Measurements from ENCODE around the gene DDX19B.
"Not testable (repeated sequence)": the region's sequence is repeated elsewhere in the genome, so short reads cannot be mapped to it uniquely, and the experiment has no call there.

The DDX19B gene

DNA sequence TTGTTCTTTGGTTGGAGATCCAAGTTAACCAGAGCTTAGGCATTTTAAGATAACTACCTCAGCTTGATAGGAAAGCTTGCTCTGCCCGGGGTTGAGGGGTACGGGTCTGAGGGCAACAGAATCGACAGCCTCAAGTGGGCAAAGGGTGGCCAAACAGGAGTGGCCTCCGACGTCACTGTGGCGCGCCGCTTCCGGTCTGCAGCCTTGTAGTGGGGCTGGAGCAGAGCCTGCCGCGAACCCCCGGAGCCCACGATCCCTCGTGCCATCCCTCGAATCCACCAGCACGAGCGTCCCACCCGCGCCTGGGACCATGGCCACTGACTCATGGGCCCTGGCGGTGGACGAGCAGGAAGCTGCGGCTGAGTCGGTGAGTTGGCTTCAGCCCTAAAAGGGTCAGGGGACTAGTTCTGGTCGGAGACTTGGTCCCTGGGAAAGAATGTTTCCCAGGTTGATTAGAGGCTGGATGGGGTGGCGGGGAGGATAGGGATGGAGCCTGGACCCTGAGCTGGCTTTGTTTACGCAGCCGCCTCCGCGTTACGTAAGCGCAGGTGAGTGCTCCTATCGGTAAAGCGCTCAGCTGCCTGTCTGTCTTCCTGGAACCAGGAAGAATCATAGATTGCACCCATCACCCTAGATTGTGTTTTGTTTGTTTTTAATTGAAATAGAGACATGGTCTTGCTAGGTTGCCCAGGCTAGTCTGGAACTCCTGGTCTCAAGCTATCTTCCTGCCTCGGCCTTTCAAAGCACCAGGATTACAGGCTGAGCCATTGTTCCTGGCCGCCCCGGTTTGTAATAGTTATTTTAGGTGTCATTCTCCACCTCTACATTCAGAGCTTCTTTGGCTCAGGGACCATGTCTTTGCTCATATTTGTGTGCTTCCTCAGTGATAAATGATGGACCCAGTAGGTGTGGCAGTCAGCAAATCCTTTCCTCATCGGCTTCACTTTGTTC is at the start of gene DDX19B:
TSS of gene DDX19B (plus strand) at position 199 of the 951 bp plus-strand sequence. CDS start at position 311, 112 bp downstream.
- peak; percentile 44 to 51 for DNase-seq

DNA sequence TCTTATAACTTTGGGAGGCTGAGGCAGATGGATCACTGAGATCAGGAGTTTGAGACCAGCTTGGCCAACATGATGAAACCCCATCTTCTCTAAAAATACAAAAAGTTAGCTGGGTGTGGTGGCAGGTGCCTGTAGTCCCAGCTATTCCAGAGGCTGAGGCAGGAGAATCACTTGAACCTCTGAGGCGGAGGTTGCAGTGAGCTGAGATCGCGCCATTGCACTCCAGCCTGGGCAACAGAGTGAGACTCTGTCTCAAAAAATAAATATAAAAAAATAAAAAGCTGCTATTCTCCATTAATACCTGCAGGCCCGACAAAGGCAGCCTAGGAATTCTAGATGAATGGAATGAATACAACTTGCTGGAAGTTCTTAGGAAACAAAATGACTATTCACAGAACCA is 49.3 kb upstream of the DDX19B start:
- not testable (repeated sequence) for DNase-seq

DNA sequence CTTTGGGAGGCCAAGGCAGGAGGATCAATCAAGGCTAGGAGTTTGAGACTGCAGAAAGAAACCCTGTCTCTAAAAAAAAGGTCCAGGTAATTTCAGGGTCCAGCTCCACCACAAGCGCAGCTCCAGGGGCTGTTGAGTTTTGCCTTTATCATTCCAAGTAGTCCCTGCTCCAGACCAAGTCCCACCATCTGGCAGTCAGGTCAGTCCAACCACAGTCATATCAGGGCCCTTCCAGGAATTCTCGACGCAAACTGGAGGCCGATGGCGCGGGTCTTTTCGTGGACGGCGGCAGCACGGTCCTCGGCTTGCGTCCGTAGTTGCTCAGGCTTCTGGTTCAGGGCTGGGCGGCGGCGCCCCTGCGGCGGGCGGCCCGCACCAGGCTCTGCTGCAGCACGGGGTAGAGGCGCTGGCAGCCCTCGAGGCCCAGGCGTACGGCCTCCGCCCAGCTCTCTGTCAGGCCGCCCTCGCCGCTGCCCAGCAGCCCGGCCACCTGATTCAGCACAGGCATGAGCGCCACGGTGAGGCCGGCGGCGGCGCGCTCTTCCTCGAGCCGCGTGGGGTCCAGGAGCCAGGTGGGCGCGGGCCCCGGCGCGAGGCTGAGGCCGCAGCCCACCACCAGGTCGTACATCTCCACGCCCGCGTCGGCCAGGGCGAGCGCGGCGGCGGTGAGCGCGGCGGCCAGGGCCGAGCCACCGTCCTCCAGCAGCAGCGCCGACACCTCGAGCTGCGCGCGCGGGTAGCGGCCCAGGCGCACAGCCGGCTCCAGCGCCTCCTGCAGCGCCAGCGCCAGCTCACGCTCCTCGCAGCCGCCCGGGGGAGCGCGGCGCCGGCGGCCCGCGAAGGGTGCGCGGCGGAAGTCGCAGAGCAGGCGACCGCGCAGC is 48.0 kb upstream of the DDX19B start:
- peak in 1 of 2 donors; percentile 38 for DNase-seq

DNA sequence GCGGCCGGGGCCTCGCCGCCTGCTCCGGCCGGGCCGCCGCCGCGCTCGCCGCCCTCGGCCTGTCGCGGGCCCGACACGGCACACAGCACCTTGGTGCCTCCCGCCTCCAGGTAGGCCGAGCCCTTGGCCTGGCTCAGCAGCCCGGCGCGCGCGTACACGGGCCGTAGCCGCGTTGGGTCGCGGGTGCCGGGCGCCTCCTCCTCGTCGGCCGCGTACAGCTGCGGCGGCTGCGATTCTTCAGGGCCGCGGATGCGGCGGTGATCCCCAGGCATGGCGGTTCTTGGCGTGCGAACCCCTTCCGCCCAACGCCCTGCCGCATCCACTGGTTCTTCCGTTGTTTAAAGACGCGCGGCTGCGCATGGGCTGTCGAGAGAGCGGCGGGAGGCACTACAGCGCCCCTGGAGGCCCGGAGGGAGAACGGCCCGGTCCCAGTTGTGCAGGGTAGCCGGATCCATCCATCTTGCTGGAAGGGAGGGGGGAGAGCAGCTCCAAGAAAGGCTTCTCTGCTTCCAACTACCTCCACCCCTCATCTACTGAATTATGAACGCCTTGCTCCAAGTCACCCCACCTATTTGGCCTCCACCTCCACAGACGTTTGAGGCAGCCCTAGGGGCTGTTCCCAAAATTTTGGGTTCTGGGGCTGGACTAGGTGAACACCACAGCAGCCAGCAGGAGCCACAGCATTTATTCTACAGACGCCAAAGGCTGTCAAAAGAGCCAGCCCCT is 47.2 kb upstream of the DDX19B start, which contains the start of gene EXOSC6:
TSS of gene EXOSC6 (minus strand) at position 312 of the 726 bp plus-strand sequence. CDS start at position 272, 40 bp downstream.
- DNase-seq, result peak; percentile 87 to 90

DNA sequence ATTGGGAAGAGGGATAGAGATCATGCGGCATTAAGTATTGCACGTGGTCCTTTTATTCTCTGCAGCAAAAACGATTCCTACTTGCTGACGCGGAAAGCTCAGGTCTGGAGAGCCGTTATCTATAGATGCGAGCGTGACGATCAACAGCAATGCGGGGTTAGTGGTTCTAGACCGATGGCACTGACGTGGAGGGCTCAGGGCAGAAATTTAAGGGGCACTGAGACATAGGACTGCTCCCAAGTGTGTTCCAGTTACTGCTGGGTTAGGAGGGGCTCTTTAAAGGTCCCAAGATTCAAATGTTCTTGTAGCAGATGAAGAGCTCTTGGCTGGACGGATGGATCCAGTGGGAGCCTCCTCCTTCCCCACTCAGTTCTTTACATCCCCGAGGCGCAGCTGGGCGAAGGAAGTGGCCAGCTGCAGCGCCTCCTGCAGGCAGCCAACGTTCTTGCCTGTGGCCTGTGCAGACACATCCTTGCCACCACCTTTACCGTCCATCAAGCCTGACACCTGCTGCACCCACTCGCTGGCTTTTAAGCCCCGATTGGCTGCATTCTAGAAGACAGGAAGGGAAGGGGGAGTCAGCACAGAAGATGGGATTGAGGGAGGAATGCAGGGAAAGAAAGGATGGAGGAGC is 46.5 kb upstream of the DDX19B start:
- no peak for DNase-seq

DNA sequence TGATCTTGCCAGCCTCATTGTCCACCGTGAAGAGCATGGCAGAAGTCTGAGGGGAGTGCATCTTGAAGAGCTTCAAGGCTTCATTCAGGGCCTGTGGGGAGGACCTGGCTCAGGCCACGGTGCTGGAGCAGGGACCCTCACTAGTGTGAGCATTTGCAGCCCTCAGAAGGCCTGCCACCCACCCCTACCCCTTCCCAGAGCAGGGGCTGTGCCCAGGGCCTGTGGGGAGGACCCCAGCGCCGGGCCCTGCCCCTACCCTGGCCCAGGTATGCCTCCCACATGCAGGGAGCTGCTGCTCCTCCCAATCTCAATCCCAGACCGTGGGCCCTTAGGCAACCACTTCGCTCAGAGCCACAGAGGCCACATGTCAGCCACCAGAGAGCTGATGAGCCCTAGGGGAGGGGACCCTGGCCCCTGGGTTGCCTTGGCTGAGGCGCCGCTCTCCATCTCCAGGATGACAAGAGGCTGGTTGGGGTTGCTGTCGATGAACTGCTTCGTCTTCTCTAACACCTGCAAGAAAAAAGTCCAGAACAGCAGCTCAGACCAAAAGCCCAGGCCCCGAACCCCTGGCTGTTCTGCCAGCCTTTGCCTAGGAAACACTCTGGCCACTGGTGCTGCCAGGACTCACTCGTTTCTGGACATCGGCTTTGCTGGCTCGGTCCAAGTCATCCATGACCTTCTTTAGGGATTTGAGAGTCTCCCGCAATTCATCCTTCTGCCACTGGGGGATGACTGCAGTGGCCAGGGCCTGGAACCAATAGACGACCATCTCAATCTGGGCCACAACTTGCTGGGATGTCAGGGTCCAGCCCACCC is 45.5 kb upstream of the DDX19B start:
- DNase-seq, result peak; percentile 23 to 29

DNA sequence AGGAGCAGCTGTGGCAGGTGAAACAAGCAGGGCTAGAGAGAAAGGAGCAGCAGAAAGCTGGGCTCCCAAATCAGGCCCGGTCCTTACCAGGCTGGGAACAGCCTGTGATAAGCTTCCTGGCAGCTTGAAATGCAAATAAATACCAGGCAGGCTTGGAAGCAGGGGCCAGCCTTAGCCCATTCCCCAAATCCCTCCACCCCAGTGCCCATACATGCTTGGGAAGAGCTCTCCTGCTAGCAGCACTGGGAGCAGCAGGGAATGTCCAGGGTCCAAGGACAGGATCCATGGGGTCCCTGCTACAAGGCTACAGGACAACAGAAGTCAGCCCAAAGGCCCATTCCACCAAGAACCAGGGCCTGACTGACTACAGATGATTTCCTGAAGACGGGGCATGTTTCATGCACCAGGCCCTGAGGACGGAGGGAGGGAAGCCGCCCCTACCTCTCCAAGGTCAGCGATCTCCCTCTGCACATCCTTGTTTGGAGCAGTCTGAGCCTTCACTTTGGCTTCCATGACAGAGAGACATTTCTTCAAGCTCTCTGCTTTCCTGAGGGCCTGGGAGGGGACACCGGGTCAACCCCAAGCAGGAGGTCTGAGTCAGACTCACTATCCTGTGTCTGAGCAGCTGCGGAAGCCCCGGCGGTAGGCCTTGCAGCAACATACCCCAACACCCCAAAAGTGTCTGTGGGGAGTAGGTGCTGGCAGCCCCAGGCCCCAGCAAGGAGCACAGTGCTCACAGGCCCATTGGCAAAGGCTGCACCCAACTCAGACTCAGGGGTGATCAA is 44.6 kb upstream of the DDX19B start:
- DNase-seq, result no peak

DNA sequence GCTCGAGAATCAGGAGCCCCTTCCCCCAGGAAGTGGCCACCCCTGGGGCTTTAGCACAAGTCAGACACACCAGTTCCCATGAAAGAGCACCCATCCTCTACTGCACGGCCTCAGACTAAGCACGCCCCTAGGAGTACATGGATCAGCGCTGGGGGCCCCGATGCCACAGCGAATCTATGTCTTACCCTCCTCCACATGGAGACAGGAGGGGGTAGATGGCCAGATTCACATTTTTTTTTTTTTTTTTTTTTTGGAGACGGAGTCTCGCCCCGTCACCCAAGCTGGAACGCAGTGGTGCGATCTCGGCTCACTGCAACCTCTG is 44.1 kb upstream of the DDX19B start:
- no peak for DNase-seq

DNA sequence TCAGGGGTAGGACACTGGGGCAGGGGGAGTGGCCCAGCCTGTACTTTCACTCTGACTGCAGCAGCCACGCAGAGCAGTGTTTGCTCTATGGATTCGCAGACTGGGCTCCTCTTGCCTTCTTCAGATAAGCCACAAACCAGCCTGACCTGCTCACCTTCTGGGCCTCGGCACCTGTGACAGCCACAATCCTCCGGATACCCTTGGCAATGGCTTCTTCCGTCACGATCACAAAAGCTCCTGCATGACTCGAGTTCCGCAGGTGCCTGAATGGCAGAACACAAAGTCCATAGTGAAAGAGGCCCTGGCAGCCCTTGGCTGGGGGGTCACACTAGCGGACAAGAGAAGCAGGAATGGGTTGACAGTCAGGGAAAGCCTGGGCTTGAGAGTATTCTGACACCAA is 43.4 kb upstream of the DDX19B start:
- DNase-seq, result no peak

DNA sequence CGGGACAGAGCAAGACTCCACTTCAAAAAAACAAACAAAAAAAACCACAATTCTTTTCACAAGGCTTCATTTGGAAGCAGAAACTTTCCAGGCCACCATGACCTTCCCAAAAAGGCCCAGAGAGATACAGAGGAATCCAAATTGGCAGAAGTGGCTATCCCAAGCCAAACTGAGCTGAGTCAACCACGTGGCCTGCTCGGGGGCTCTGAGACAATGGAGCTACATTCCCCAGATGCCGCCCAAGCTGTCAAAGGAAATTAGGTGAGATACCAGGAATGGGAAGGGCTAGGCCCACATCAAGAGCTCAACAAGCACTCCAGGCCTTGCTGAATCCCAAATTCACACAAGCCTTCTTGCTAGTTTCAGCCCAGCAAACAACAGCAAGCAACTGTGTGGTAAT is 41.6 kb upstream of the DDX19B start:
- DNase-seq, result no peak

DNA sequence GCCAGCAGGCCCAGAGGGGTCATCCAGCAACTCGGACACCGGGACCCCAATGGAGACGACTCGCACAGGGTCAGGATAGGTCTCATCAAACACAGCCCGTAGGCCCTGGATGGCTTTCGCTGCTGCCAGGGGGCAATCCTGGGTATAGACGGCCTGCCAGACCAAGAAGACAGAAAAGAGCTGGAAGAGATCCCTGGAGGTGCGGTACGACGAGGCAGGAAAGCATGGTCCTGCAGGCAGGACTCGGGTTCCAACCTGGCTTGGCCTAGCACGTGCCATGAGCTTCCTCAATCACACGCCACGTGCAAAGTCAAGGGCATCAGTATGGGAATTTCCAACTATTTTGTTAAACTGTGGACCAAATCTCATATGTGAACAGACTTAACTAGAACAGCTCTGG is 40.9 kb upstream of the DDX19B start:
- no peak for DNase-seq

DNA sequence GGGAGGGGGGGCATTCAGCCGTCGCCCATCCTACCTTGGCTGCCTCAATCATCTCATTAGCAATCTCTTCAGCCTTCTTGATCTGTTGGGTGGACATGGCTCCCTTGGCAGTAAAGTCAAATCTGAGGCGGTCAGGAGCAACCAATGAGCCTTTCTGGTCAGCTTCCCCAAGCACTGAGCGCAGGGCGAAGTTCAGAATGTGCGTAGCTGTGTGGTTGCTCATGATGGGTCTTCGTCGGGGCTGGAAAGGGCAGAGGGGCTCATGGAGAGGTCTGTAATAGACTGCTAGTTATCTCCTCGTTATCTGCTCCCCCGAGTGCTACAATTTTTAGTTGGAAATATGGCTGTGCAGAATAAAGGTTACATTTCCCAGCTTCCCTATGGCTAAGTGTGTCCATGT is 40.0 kb upstream of the DDX19B start:
- DNase-seq, result no peak

DNA sequence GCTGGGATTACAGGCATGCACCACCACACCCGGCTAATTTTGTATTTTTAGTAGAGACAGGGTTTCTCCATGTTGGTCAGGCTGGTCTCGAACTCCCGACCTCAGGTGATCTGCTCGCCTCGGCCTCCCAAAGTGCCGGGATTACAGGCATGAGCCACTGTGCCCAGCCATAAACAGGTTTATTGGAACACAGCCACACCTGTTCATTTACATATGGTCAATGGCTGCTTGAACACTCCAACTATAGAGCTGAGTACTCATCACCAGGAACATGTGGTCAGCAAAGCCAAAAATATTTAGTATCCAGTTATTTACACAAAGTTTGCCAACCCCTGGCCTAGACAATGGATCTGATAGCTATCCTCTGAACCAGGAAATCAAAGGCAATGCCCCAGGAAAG is 39.1 kb upstream of the DDX19B start:
- DNase-seq, result not testable (repeated sequence)

DNA sequence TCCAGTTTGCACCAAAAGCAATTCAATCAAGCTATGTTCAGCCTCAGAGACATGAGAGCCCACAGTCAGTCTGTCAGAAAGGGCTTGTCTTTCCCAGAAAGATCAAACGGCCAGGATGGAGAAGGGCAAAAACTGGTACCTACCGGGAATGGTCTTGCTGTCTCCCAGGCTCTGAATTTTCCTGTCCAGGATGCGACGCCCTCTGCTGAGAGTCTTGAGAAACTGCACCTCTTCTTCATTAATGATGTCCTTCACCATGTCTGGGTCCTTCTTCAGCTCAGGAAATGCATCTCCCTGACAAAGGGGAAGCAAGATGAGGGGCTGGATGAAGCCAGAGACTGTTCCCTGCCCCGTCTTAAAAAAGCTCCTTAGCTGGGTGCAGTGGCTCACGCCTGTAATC is 31.5 kb upstream of the DDX19B start:
- DNase-seq, result peak in 1 of 2 donors; percentile 26

DNA sequence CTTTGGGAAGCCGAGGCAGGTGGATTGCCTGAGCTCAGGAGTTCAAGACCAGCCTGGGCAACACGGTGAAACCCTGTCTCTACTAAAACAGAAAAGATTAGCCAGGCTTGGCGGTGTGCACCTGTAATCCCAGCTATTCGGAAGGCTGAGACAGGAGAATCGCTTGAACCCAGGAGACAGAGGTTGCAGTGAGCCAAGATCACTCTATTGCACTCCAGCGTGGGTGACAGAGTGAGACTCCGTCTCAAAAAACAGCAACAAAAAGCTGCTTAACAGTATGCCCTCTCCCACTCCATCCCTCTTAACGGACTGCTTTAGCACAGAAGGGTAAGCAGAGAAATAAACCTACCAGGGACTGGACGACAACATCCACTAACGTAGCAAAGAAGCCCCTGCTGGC is 31.1 kb upstream of the DDX19B start:
- not testable (repeated sequence) for DNase-seq

DNA sequence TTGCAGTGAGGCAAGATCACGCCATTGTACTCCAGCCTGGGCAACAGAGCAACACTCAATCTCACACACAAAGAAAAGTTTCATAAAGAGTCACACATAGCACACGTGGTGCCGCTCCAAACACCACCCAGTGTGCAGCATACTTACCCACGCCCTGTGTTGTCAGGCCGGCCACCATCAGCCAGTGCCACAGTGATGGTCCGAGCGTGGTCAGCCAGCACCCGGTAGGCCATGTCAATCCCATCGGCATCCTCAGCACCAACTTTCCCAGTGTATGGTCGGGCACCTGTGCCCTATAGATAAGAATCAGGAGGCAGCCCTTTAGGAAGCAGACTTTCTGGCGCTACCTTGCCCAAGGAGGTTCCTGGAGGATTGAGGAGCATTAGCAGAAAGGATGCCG is 29.5 kb upstream of the DDX19B start:
- no peak for DNase-seq

DNA sequence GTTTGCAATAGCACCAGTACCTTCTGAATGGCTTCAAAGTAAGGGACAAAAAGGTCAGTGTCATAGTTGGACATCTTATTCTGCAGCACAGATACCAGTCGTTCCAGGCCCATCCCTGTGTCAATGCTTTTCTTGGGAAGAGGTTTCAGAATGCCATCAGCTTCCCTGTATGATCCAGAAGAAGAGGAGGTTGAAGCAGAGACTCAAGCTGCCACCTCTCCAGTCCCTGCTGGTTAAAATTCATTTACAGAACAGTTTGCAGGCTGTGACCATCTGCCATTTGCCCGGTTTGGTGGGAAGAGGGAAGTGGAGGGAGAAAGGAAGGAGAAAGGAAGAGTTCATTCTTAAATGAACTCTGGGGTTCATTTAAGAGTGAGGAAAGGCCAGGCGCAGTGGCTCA is 28.8 kb upstream of the DDX19B start:
- DNase-seq, result no peak

DNA sequence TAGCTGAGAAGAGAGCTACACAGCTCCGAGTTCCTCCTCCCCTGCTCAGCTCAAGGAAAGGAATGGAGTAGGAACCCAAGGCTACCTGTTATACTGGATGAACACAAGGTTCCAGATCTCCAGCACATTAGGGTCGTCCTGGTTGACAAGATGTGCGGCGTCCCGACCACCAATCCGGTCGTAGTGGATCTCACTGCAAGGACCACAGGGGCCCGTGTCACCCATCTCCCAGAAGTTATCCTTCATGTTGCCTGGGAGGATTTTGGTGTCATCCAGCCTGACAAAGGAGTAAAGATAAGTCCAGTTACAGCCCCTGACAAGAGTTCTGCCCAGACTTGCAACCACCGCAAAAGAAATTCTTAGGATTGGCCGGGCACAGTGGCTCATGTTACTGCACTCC is 27.3 kb upstream of the DDX19B start:
- DNase-seq, result no peak

DNA sequence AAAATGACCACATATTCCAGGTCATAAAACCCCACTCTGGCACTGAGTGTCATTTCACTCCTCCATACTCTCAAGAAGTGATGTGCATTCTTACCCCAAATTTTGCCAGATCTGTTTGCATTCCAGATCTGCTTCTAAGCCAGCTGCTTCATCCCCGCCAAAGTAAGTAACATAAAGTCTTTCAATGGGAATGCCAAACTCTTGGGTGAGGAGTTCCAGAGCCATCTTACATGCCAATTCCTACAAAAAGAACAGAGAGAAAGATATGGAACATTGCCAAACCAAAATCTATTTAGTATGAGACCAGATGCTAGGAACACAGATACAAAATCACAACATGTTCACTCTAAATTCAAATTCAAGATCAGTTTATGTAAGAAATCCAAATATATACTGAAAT is 22.6 kb upstream of the DDX19B start:
- no peak for DNase-seq

DNA sequence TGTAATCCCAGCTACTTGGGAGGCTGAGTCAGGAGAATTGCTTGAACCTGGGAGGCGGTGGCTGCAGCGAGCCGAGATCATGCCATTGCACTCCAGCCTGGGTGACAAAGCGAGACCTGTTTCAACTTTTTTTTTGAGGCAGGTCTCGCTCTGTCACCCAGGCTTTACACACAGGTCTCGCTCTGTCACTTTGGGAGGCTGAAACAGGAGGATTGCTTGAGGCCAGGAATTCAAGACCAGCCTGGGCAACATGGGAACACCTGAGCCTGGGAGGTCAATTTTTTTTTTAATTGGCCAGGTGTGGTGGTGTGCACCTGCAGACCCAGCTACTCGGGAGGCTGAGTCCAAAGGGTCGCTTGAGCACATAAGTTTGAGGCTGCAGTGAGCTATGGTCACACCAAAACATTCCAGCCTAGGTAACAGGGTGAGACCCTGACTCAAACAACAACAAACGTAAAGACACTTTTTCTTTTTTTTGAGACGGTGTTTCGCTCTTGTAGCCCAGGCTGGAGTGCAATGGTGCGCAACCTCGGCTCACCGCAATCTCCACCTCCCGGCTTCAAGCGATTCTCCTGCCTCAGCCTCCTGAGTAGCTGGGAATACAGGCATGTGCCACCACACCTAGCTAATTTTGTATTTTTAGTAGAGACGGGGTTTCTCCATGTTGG is 11.5 kb upstream of the DDX19B start:
- DNase-seq, result not testable (repeated sequence)
